HCT116 (cell line): ENCODE data around the gene WBP1.

Experiments used
- EZH2 ChIP-seq: fragments of 200-600 bp; sonication (generic); IDR thresholded peaks from 2 replicates; pipeline ENCODE4 v1.6.1; 2017; ENCODE audit warnings: antibody characterized with exemption, mixed run types
- FOSL1 ChIP-seq: IDR thresholded peaks from 2 replicates; pipeline ENCODE4 v1.6.1; 2012; ENCODE audit warnings: low read depth
- POLR2A ChIP-seq: IDR thresholded peaks from 2 replicates; pipeline ENCODE4 v1.7.0; 2011; ENCODE audit warnings: borderline replicate concordance; ENCODE audit not compliant: insufficient read depth, insufficient read length; ENCODE audit errors: extremely low read depth
- POLR2AphosphoS5 ChIP-seq: IDR thresholded peaks from 2 replicates; pipeline ENCODE4 v1.6.1; 2011; ENCODE audit warnings: mild to moderate bottlenecking, low read depth, low read length, moderate library complexity
- SIN3A ChIP-seq: IDR thresholded peaks from 2 replicates; pipeline ENCODE4 v1.6.1; 2012; ENCODE audit warnings: low read depth
- SP1 ChIP-seq: IDR thresholded peaks from 2 replicates; pipeline ENCODE4 v1.6.1; 2012; ENCODE audit warnings: low read depth
- YY1 ChIP-seq: IDR thresholded peaks from 2 replicates; pipeline ENCODE4 v1.6.1; 2011; ENCODE audit warnings: low read length, low read depth, moderate library complexity, mild to moderate bottlenecking; ENCODE audit not compliant: insufficient replicate concordance; ENCODE audit errors: extremely low read depth
- ZFX ChIP-seq: fragments of 450-650 bp; IDR thresholded peaks from 2 replicates; pipeline ENCODE4 v1.6.1; 2017
- ZNF274 ChIP-seq: fragments of 200-500 bp; sonication (Bioruptor generic); IDR thresholded peaks from 2 replicates; pipeline ENCODE4 v1.6.1; 2014; ENCODE audit warnings: mild to moderate bottlenecking, low read depth, low read length, inconsistent platforms
- TF ChIP-seq, protein P1 (sequence below), 3 experiments: fragments of 200-600 bp in 1 of 3; sonication (generic) in 1 of 3; IDR thresholded peaks in 2 of 3; conservative IDR thresholded peaks in 1 of 3; 2 replicates each; pipeline ENCODE4 v1.5.1; 2012 to 2017; ENCODE audit warnings: low read depth in 2 of 3, low read length in 2 of 3, antibody characterized with exemption in 1 of 3, borderline replicate concordance in 1 of 3, control low read depth in 1 of 3, mild to moderate bottlenecking in 1 of 3, mixed read lengths in 1 of 3, mixed run types in 1 of 3, moderate library complexity in 1 of 3; ENCODE audit not compliant: insufficient read depth in 1 of 3

DNA sequence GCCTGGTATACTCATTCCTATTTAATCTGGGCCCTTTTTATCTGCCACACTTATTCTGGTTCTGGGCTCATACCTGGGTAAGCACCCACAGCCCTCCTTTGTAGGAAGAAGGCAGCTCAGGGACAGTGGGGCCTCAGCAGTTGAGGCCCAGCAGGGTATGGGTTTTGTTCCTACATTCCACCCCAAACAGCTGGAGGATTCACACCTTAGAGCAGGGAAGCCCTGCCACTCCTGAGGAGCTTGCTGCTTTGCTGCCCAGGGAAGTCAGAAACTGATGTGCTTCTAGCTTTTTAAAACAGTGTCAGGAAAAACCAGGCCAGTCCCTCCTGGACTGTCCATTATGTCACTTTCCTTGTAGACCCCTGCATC lies 42.3 kb downstream of the WBP1 start:
- TF ChIP-seq ZFX (no peak), EZH2 (no peak), FOSL1 (no peak), POLR2AphosphoS5 (no peak), YY1 (no peak), POLR2A (no peak), ZNF274 (no peak), SP1 (no peak), SIN3A (no peak)
- TF ChIP-seq, protein P1, sequence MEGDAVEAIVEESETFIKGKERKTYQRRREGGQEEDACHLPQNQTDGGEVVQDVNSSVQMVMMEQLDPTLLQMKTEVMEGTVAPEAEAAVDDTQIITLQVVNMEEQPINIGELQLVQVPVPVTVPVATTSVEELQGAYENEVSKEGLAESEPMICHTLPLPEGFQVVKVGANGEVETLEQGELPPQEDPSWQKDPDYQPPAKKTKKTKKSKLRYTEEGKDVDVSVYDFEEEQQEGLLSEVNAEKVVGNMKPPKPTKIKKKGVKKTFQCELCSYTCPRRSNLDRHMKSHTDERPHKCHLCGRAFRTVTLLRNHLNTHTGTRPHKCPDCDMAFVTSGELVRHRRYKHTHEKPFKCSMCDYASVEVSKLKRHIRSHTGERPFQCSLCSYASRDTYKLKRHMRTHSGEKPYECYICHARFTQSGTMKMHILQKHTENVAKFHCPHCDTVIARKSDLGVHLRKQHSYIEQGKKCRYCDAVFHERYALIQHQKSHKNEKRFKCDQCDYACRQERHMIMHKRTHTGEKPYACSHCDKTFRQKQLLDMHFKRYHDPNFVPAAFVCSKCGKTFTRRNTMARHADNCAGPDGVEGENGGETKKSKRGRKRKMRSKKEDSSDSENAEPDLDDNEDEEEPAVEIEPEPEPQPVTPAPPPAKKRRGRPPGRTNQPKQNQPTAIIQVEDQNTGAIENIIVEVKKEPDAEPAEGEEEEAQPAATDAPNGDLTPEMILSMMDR (IDR thresholded peaks at IDR 0.05 in 2 of 3, conservative IDR thresholded peaks at IDR 0.05 in 1 of 3; ENCODE audit: borderline replicate concordance in 1 of 3, insufficient read depth in 1 of 3, low read depth in 2 of 3, low read length in 2 of 3), result no peak
